ENCODE data around the gene ZNF582. TPM values are rescaled to one million over a fixed set of nuclear protein-coding genes. Genes with fewer than 3 reads are reported as not detected.
A peak's percentile ranks its signal among the peaks of the same experiment; 100 is the strongest.

The ZNF582 gene
- 0.68 and 2.6 TPM in 2 replicates for total RNA-seq (2014; rRNA removed; shearing (Covaris generic))

GRCh38 chr19:56393119-56394012 is at the start of gene ZNF582:
Gene ZNF582 (minus strand): TSS chr19:56393534. CDS start chr19:56391752, 1,782 bp downstream.
- peak; percentile 91 for DNase-seq (ENCODE audit: low read depth)

GRCh38 chr19:56441206-56441792 is 48.0 kb upstream of the ZNF582 start:
- DNase-seq (ENCODE audit: low read depth): no peak

- no peak for DNase-seq (ENCODE audit: low read depth)
Measured at GRCh38 chr19:56423985-56424353, 30.6 kb upstream of the ZNF582 start.

- no peak for DNase-seq (ENCODE audit: low read depth)
Measured at GRCh38 chr19:56423276-56423984, 30.1 kb upstream of the ZNF582 start.

- no peak for DNase-seq (ENCODE audit: low read depth)
Measured at GRCh38 chr19:56405062-56405461, 11.7 kb upstream of the ZNF582 start.

GRCh38 chr19:56404705-56405056 is 11.3 kb upstream of the ZNF582 start:
- DNase-seq (ENCODE audit: low read depth): no peak

- DNase-seq (ENCODE audit: low read depth): peak; percentile 98
Measured at GRCh38 chr19:56403764-56404704, 10.7 kb upstream of the ZNF582 start, which contains the start of gene ZNF583. Gene ZNF583 (plus strand): TSS chr19:56404332. CDS start chr19:56407115, 2,783 bp downstream.

GRCh38 chr19:56403261-56403660 is 9.9 kb upstream of the ZNF582 start:
- no peak for DNase-seq (ENCODE audit: low read depth)

- DNase-seq (ENCODE audit: low read depth): no peak
Measured at GRCh38 chr19:56400485-56400884, 7.2 kb upstream of the ZNF582 start.

- no peak for DNase-seq (ENCODE audit: low read depth)
Measured at GRCh38 chr19:56398809-56399208, 5.5 kb upstream of the ZNF582 start.

- peak; percentile 29 for DNase-seq (ENCODE audit: low read depth)
Measured at GRCh38 chr19:56383826-56384605, 9.3 kb downstream of the ZNF582 start.

GRCh38 chr19:56377105-56377924 is 16.0 kb downstream of the ZNF582 start:
- peak; percentile 10 for DNase-seq (ENCODE audit: low read depth)

GRCh38 chr19:56372281-56372680 is 21.1 kb downstream of the ZNF582 start:
- DNase-seq (ENCODE audit: low read depth): no peak

GRCh38 chr19:56369886-56370676 is 23.3 kb downstream of the ZNF582 start:
- DNase-seq (ENCODE audit: low read depth): no peak

GRCh38 chr19:56367829-56368711 is 25.3 kb downstream of the ZNF582 start:
- DNase-seq (ENCODE audit: low read depth): peak; percentile 83

- peak; percentile 48 for DNase-seq (ENCODE audit: low read depth)
Measured at GRCh38 chr19:56360841-56361240, 32.5 kb downstream of the ZNF582 start.

GRCh38 chr19:56356944-56357343 is 36.4 kb downstream of the ZNF582 start:
- DNase-seq (ENCODE audit: low read depth): no peak

GRCh38 chr19:56355517-56355916 is 37.8 kb downstream of the ZNF582 start:
- no peak for DNase-seq (ENCODE audit: low read depth)

Measured in RPMI7951 (cell line).